ENCODE measurements around the gene MMP12.

- TF ChIP-seq, protein P1, sequence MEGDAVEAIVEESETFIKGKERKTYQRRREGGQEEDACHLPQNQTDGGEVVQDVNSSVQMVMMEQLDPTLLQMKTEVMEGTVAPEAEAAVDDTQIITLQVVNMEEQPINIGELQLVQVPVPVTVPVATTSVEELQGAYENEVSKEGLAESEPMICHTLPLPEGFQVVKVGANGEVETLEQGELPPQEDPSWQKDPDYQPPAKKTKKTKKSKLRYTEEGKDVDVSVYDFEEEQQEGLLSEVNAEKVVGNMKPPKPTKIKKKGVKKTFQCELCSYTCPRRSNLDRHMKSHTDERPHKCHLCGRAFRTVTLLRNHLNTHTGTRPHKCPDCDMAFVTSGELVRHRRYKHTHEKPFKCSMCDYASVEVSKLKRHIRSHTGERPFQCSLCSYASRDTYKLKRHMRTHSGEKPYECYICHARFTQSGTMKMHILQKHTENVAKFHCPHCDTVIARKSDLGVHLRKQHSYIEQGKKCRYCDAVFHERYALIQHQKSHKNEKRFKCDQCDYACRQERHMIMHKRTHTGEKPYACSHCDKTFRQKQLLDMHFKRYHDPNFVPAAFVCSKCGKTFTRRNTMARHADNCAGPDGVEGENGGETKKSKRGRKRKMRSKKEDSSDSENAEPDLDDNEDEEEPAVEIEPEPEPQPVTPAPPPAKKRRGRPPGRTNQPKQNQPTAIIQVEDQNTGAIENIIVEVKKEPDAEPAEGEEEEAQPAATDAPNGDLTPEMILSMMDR (IDR thresholded peaks at IDR 0.05; ENCODE audit: low read depth, low read length) = no peak
- no peak for TF ChIP-seq MYC (IDR thresholded peaks at IDR 0.05; ENCODE audit: low read depth, low read length)
These were observed 40.2 kb upstream of the MMP12 start for GRCh38 chr11:102915044-102915375.

Measured in NB4 (cell line).